DMS114 treated with DMSO at 0.1 percent for 48 hours (cell line): Measurements from ENCODE around the gene SYMPK.
"Not testable (repeated sequence)": the region's sequence is repeated elsewhere in the genome, so short reads cannot be mapped to it uniquely, and the experiment has no call there.

Experiments used
- DNase-seq: peaks from one replicate; lab custom pipeline; 2025; ENCODE audit not compliant: unreplicated experiment; lab: John Stamatoyannopoulos, UW

SYMPK gene

GRCh38 chr19:45809643-45810159, 53.2 kb downstream of the SYMPK start:
- no peak for DNase-seq

- no peak for DNase-seq
These were observed 57.2 kb downstream of the SYMPK start for GRCh38 chr19:45805719-45806118.

- DNase-seq: no peak
These were observed 58.1 kb downstream of the SYMPK start for GRCh38 chr19:45804959-45805230.

- DNase-seq: no peak
These were observed 58.6 kb downstream of the SYMPK start for GRCh38 chr19:45804140-45804958.

- DNase-seq: no peak
These were observed 61.3 kb downstream of the SYMPK start for GRCh38 chr19:45801603-45802175.

- DNase-seq: no peak
These were observed 62.8 kb downstream of the SYMPK start for GRCh38 chr19:45800070-45800553.

- DNase-seq: not testable (repeated sequence)
These were observed 63.4 kb downstream of the SYMPK start for GRCh38 chr19:45799541-45799940.

- peak; percentile 50 for DNase-seq
These were observed 63.9 kb downstream of the SYMPK start for GRCh38 chr19:45798995-45799517.

GRCh38 chr19:45794627-45795026, 68.3 kb downstream of the SYMPK start:
- DNase-seq: no peak

- DNase-seq: no peak
These were observed 69.1 kb downstream of the SYMPK start for GRCh38 chr19:45793876-45794275.

GRCh38 chr19:45793178-45793564, 69.8 kb downstream of the SYMPK start:
- DNase-seq: no peak

GRCh38 chr19:45792470-45793177, 70.3 kb downstream of the SYMPK start, which contains the start of gene DMWD:
Gene DMWD, minus strand, starts transcription at chr19:45792845. Its CDS starts 89 bp downstream, at chr19:45792756.
- DNase-seq: peak; percentile 87

GRCh38 chr19:45791744-45792469, 71.0 kb downstream of the SYMPK start:
- no peak for DNase-seq

GRCh38 chr19:45790942-45791341, 72.0 kb downstream of the SYMPK start:
- no peak for DNase-seq

- no peak for DNase-seq
These were observed 73.7 kb downstream of the SYMPK start for GRCh38 chr19:45789035-45789786.

- no peak for DNase-seq
These were observed 76.4 kb downstream of the SYMPK start for GRCh38 chr19:45786533-45786894.

GRCh38 chr19:45785781-45786532, 77.0 kb downstream of the SYMPK start:
- DNase-seq: no peak

GRCh38 chr19:45785097-45785496, 77.8 kb downstream of the SYMPK start:
- no peak for DNase-seq

GRCh38 chr19:45784096-45784495, 78.9 kb downstream of the SYMPK start:
- no peak for DNase-seq
